Psoas muscle (tissue), 8 donors: ENCODE measurements around the gene USP10. TPM values are rescaled to one million over a fixed set of nuclear protein-coding genes. Genes with fewer than 3 reads are reported as not detected.

Experiments
- ATAC-seq, 4 donors: fragments of 200-7000 bp; cut with Tn5 transposase; one replicate each; pipeline ENCODE4 v1.9.1; 2020; ENCODE audit warnings: moderate library complexity in 3 of 4, mild to moderate bottlenecking in 2 of 4
- DNase-seq, 2 donors: peaks; one replicate each; pipeline ENCODE4 v3.0.0-alpha.2; 2020
- H3K27ac ChIP-seq: fragments of 200-600 bp; one replicate; pipeline ENCODE4 v1.8.0; 2022
- H3K27me3 ChIP-seq, 3 donors: fragments of 200-600 bp in 1 of 3; one replicate each; pipeline versions ENCODE4 v1.6.1 to v1.8.0; 2013 to 2022; ENCODE audit warnings: low read length in 2 of 3, mild to moderate bottlenecking in 2 of 3, moderate library complexity in 1 of 3; ENCODE audit not compliant: insufficient read depth in 3 of 3
- H3K36me3 ChIP-seq, 2 donors: fragments of 200-600 bp in 1 of 2; one replicate each; pipeline versions ENCODE4 v1.6.1 to v1.8.0; 2013 to 2022; ENCODE audit warnings: low read depth in 1 of 2, mild to moderate bottlenecking in 1 of 2, moderate library complexity in 1 of 2; ENCODE audit not compliant: insufficient read depth in 1 of 2
- H3K4me1 ChIP-seq: fragments of 200-600 bp; one replicate; pipeline ENCODE4 v1.8.0; 2022
- H3K4me3 ChIP-seq: fragments of 200-600 bp; one replicate; pipeline ENCODE4 v1.8.0; 2022; ENCODE audit warnings: mild to moderate bottlenecking
- H3K9me3 ChIP-seq: fragments of 200-600 bp; one replicate; pipeline ENCODE4 v1.8.0; 2022
- CTCF ChIP-seq: fragments of 200-600 bp; IDR thresholded peaks from one replicate; pipeline ENCODE4 v1.8.0; 2022; ENCODE audit warnings: antibody characterized with exemption
- WGBS, 3 donors: extraction: QIAGEN DNeasy Blood & Tissue Kit; methylation state at CpG; one replicate each; pipeline versions ENCODE4 v1.1.6 to v1.1.7; 2013; 5-methylcytosine and 5-hydroxymethylcytosine counted together
- intact Hi-C, 2 donors: fragments of 100-400 bp; cut with DNase I; formaldehyde crosslinking; loops; one replicate each; pipeline versions ENCODE4 v1.11.0 to v1.14.2; 2022
- polyA plus RNA-seq, 3 donors: library from polyadenylated mRNA; stranded (reverse); fragments of 200-250 nt; gene quantifications; one replicate each; pipeline ENCODE4 v1.2.3, GENCODE V29; 2013
- total RNA-seq, 4 donors: library from RNA; stranded (reverse); fragmentation: NEBNext Ultra II Directional in 2 of 4; extraction: Animal tissue kit (Norgen Biotek cat#: 25700) in 2 of 4; gene quantifications; one replicate each; pipeline versions ENCODE4 v1.2.1 to v1.2.4, GENCODE V29; 2021 to 2023
- donor health status: healthy with polysubstance abuse.
- donor health status: DM: no; HTN: no; CAD: no; lungs with moderate emphysema.
- donor health status: Bipolar disorder and iron deficiency.
- donor health status: healthy.
- donor health status: DM: yes; HTN: yes; CAD: no.
- donor health status: DM: no; HTN: no; CAD: no.
- donor health status: DM: no; HTN: no; CAD: no.
- donor health status: DM: yes; HTN: yes; CAD: no.

Gene USP10
- total and polyA plus RNA-seq, 7 donors: 33.9 to 93.0 (median 69.2) TPM

- Histone ChIP-seq H3K4me1 (peaks cover 4% of the 10 kb centered on the region), H3K27me3 (peaks cover 0 to 20% (median 0%) of the 10 kb centered on the region in 3 donors), H3K36me3 (no peaks in the 10 kb centered on the region), H3K9me3 (no peaks in the 10 kb centered on the region), H3K4me3 (no peak overlapping the region), H3K27ac (no peak overlapping the region)
- DNase-seq: no peak
- peak in 1 of 4 donors; percentile 12 for ATAC-seq
- intact Hi-C loops: no loop called here
- WGBS, 3 donors: 49 to 70% (median 55%) methylated on average over 16 of the region's 16 CpGs
- no peak for TF ChIP-seq CTCF
Measured at GRCh38 chr16:84827131-84827574, 127.4 kb downstream of the USP10 start.

- TF ChIP-seq CTCF: no peak
- intact Hi-C loops: no loop called here
- no peak overlapping the region for H3K4me3 ChIP-seq
- H3K4me1 ChIP-seq: peaks cover 11% of the 10 kb centered on the region
- H3K27ac ChIP-seq: no peak overlapping the region
- 87 to 92% (median 89%) methylated on average over 15 of the region's 15 CpGs for WGBS, 3 donors
- no peaks in the 10 kb centered on the region for H3K36me3 ChIP-seq
- ATAC-seq (no peak), DNase-seq (no peak)
- no peaks in the 10 kb centered on the region for H3K9me3 ChIP-seq
- peaks cover 0 to 12% (median 0%) of the 10 kb centered on the region in 3 donors for H3K27me3 ChIP-seq
Measured at GRCh38 chr16:84827897-84828296, 128.1 kb downstream of the USP10 start.

GRCh38 chr16:84828322-84828721, 128.5 kb downstream of the USP10 start:
- 86 to 91% (median 90%) methylated on average over 5 of the region's 5 CpGs for WGBS, 3 donors
- Histone ChIP-seq H3K27me3 (peaks cover 0 to 8% (median 0%) of the 10 kb centered on the region in 3 donors), H3K36me3 (no peaks in the 10 kb centered on the region), H3K9me3 (no peaks in the 10 kb centered on the region), H3K4me1 (peaks cover 11% of the 10 kb centered on the region), H3K27ac (no peak overlapping the region), H3K4me3 (no peak overlapping the region)
- TF ChIP-seq CTCF: no peak
- DNase-seq: no peak
- ATAC-seq: no peak
- intact Hi-C loops: no loop called here

Other genes with a start within 250 kb of the USP10 start
- gene MEAK7, start 195.3 kb upstream of the USP10 start, total RNA-seq: 1 to 10 TPM; 2.2 to 7.1 (median 3.6) TPM
- 1 to 10 TPM; 2.2 to 4.0 (median 2.7) TPM for gene MEAK7, start 195.3 kb upstream of the USP10 start, polyA plus RNA-seq
- gene COTL1, start 81.9 kb upstream of the USP10 start, total RNA-seq: 10 to 100 TPM in 2 of 4 donors, 1 to 10 TPM in 2; 7.0 to 11.9 (median 10.4) TPM
- 10 to 100 TPM in 1 of 3 donors, 1 to 10 TPM in 2; 6.1 to 44.5 (median 7.1) TPM for gene COTL1, start 81.9 kb upstream of the USP10 start, polyA plus RNA-seq
- 10 to 100 TPM; 13.1 to 19.3 (median 15.9) TPM for gene KLHL36, start 51.5 kb upstream of the USP10 start, total RNA-seq
- 10 to 100 TPM in 2 of 3 donors, 1 to 10 TPM in 1; 5.9 to 11.2 (median 11.1) TPM for gene KLHL36, start 51.5 kb upstream of the USP10 start, polyA plus RNA-seq
- 10 to 100 TPM; 10.2 to 28.6 (median 20.4) TPM for gene CRISPLD2, start 120.0 kb downstream of the USP10 start, total RNA-seq
- 10 to 100 TPM in 1 of 3 donors, 1 to 10 TPM in 2; 7.1 to 11.5 (median 7.5) TPM for gene CRISPLD2, start 120.0 kb downstream of the USP10 start, polyA plus RNA-seq